Inflammatory macrophage treated with lipopolysaccharide for 4 hours (primary cell): Measurements from ENCODE around the gene PPP1R36.
"Not testable (repeated sequence)": the region's sequence is repeated elsewhere in the genome, so short reads cannot be mapped to it uniquely, and the experiment has no call there.

Experiments used
- DNase-seq: peaks from one replicate; pipeline ENCODE4 v3.0.0-alpha.2; 2020

The PPP1R36 gene

GRCh38 chr14:64569646-64570045 is 19.9 kb downstream of the PPP1R36 start:
- DNase-seq = not testable (repeated sequence)

GRCh38 chr14:64572386-64573104 is 22.8 kb downstream of the PPP1R36 start:
- DNase-seq = no peak

- DNase-seq = no peak
Measured at GRCh38 chr14:64573109-64573508, 23.3 kb downstream of the PPP1R36 start.

GRCh38 chr14:64574371-64575107 is 24.8 kb downstream of the PPP1R36 start:
- DNase-seq = no peak

- no peak for DNase-seq
Measured at GRCh38 chr14:64577211-64577610, 27.4 kb downstream of the PPP1R36 start.

GRCh38 chr14:64580467-64580866 is 30.7 kb downstream of the PPP1R36 start:
- no peak for DNase-seq

GRCh38 chr14:64581363-64581762 is 31.6 kb downstream of the PPP1R36 start:
- DNase-seq = no peak

DNA sequence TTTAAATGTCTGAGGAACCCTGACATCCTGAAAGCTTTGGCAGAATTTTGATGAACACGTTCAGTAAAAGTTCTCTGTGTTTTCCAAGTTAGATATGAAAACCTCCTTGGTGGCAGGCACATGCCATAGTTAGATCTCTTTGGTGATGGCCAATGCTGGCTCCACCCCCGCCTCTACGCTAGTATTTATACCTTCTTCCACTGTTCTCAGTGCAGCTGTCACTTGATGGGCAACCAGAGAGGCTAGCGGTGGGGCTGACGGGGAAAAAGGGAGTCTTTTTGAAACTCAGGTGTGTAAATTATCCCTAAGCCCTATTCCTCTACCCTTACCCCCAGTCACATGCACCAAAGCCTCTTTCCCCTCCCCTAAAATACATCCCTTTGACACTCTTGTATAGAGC is 32.1 kb downstream of the PPP1R36 start:
- DNase-seq = no peak

DNA sequence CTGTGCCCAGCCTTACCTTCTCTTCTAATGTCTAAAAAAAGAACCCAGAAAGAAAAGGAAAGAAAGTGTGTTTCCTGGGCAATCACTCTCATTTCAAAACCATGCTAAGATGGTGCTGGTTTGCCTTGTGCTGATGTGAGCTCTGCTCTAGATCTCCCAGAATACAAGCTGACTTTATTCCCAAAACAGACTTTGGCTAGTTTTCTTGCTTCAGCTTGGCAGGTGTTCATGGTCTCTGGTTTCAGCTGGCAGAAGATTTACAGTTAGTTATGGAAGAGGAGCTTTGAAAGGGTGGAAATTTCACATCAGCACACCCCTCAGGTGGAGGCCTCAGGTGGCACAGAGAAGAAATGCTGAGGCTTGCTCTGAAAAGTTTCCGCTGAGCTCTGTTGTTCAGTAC is 34.4 kb downstream of the PPP1R36 start:
- no peak for DNase-seq

- DNase-seq = no peak
Measured at GRCh38 chr14:64591809-64592208, 42.0 kb downstream of the PPP1R36 start.

GRCh38 chr14:64594438-64594837 is 44.7 kb downstream of the PPP1R36 start:
- DNase-seq = no peak

DNA sequence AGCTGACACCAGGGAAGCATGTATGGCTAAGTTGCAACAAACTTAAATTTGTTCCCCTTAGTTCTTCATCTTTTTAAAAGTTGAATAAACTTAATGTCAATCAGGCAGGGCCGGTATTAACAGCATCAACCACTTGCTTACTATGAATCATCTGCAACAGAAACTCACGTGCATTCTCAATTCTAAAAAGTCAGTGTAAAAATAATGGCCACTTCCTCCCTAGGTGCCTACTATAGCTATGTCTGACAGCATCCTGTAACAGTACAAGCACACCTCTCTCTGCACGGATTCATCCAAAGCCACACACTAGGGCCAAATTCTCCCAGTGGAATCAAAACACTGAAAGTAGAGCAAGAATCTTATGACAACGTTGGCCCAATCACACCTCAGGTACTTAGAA is 48.6 kb downstream of the PPP1R36 start:
- no peak for DNase-seq

DNA sequence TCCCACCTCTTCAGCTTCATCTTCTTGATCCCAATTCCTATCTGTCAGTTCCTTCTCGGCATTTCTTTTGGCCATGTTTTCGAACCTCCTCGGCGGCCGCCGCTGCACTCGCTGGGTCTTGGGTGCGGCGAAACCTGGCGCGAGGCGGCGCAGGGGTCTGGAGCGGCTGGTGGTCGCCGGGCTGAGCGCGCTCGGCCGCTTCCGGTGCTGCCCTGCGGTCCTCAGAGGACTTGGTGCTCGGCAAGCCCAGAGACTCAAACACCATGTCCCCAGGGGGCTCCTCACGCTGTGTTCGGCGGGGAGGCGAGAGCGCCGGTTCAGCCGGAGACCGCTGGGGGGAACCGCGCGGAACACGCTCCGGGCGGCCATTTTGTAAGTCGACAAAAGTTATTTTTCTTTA is 51.8 kb downstream of the PPP1R36 start:
- DNase-seq = no peak

GRCh38 chr14:64602826-64603225 is 53.1 kb downstream of the PPP1R36 start:
- DNase-seq = no peak

DNA sequence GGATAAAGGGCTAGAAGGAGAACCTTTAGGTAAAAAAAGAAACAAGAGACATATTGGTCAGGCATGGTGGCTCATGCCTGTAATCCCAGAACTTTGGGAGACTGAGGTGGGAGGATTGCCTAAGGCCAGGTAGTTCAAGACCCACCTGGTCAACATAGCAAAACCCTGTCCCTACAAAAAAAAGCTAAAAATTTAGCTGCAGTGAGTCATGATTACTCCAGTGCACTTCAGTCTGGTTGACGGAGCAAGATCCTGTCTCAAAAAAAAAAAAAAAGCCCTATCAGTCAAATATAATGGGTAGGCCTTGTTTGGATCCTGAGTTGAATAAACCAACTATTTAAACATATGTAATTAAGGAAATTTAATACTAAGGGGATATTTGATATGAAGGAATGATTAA is 54.2 kb downstream of the PPP1R36 start:
- no peak for DNase-seq

DNA sequence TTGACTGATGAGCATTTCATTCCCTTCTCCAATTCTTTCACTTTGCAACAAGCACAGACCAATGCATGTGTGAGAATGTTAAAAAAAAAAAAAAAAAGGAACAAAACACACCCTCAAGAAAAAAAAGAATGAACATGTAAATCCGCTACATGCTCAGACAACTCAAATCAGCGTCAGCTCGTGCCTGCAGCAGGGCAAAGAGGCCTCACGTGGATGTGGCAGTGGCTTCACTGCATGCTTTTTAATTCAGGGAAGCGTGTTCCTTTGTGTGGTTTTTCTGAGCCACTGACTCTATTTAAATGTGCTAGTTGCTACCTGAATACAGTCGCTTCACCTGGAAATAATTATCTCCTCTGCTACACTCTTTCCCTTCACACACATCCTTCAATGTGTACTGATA is 55.1 kb downstream of the PPP1R36 start:
- DNase-seq = no peak

DNA sequence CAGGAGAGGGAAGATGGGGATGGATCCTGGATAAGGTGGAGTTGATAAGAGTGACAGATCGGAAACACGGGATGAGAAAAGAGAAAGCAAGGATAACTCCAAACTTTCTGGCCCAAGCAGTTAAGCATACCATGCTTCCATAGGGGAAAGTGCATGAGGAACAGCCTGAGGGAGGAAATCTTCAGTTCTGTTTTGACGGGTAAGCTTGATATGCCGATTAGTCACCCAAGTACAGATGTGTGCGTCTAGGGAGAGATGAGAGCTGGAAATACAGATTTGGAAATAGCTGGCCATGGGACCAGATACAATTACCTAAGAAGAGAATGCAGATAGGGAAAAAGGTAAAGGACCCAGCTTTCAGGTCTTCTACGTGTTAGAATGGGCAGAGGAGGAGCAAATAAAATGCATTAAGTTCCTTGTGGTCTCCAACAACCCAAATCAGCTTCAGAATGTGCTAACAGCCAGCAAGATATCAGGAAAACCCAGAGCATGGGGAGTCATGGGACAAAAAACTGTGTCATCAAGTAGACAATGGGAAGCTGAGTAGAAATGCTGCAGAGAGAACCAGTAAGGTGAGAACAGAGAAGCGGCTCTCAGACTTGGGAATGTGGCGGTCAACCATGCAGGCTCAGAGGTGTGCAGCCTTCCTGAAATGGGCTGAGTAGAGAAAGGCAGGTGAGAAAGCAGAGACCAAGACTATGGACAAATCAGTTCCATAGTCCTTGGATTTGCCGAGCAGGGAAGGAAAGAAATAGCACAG is 56.3 kb downstream of the PPP1R36 start:
- DNase-seq = no peak

GRCh38 chr14:64610049-64610746 is 60.4 kb downstream of the PPP1R36 start:
- no peak for DNase-seq

DNA sequence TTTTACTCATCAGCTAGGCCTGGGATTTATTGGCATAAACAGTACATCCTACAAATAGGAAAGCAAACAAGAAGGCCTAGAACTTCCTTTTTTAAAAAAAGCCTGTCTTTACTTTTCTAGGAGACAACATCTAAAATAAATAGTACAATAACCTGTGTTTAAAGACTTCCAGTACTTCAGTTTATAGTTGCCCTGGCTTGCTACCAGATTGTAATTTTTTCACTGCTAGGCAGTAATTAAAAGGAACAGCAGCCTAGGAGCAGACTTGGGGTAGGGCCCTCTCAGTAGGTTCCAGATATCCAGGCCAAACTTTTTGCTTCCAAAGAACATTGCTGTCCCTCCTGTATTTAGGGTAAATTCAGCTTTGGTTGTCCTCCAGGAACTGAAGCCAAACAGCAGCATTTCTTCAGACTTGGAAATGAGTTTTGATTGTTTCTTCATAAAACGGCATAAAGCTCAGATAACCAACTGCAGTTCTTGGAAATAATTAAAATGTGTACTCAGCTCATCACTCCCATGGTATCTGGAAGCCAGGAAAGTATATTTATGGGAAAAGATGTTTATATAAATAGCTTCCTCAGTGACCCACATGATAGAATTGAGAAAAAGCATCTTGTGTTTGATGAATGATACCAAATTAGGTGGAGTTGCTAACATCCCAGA is 61.7 kb downstream of the PPP1R36 start:
- DNase-seq = no peak

DNA sequence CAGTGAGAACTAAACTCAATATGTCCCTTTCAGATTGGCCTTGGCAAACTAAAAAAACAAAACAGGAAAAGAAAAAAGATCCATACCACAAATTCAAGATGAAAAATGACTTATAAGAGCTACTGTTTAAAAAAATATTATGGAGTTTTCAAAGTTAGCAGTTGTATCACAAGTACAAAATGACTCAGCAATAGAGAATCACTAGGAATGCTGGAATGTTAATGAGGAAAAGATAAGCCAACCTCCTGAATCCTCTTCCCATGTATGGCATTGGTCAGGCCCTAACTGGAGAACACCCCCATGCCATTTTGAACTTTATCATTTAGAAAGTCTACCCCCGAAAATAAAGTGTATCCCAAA is 62.2 kb downstream of the PPP1R36 start:
- DNase-seq = no peak

GRCh38 chr14:64612971-64613666 is 63.4 kb downstream of the PPP1R36 start:
- no peak for DNase-seq

DNA sequence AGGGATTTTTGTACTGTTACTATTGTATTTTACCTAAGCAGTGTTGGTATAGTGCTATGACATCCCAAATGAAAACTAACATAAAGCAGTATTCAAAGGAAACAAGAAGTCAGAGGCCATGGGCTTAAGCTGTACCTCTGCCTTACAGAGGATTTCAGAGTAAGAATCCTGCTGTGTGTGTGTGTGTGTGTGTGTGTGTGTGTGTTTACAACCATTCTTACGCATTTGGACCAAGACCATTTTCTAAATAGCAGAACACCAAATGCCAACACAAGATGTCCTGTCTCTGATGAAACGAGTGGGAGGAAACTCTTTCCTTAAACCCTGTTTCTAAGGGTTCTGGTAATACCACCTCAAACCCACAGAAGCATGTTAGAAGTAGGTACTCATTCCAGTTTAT is 64.4 kb downstream of the PPP1R36 start:
- no peak for DNase-seq
